CD14-positive monocyte (primary cell): Measurements from ENCODE around the gene NFKBIE. TPM values are rescaled to one million over a fixed set of nuclear protein-coding genes. Genes with fewer than 3 reads are reported as not detected.

ENCODE experiments used
- DNase-seq, 3 donors: peaks; one replicate each; pipeline ENCODE4 v3.0.0-alpha.2; 2011 to 2022
- H2AFZ ChIP-seq: 2 replicates; pipeline ENCODE4 v1.6.0; 2012; ENCODE audit warnings: mild to moderate bottlenecking, low read depth, low read length, inconsistent platforms; ENCODE audit not compliant: insufficient read depth, poor library complexity, severe bottlenecking
- H3K27ac ChIP-seq, 2 donors: 1 replicate in 1 of 2; 2 replicates in 1 of 2; pipeline ENCODE4 v1.5.1; 2012 to 2013; ENCODE audit warnings: low read length in 2 of 2, control low read depth in 1 of 2, inconsistent platforms in 1 of 2, low read depth in 1 of 2, mild to moderate bottlenecking in 1 of 2
- H3K27me3 ChIP-seq, 2 donors: one replicate each; pipeline versions ENCODE4 v1.6.0 to v1.6.1; 2011 to 2013; ENCODE audit warnings: low read length in 2 of 2; ENCODE audit not compliant: control insufficient read depth in 2 of 2, insufficient read depth in 2 of 2
- H3K36me3 ChIP-seq, 2 donors: replicated peaks in 1 of 2; 1 replicate in 1 of 2; 2 replicates in 1 of 2; pipeline versions ENCODE4 v1.5.1 to v1.6.1; 2012 to 2013; ENCODE audit warnings: low read length in 2 of 2, control low read depth in 1 of 2, inconsistent platforms in 1 of 2, mild to moderate bottlenecking in 1 of 2; ENCODE audit not compliant: insufficient read depth in 2 of 2, control insufficient read depth in 1 of 2
- H3K4me1 ChIP-seq, 2 donors: 1 replicate in 1 of 2; 2 replicates in 1 of 2; pipeline versions ENCODE4 v1.5.1 to v1.6.1; 2012 to 2013; ENCODE audit warnings: low read length in 2 of 2, control low read depth in 1 of 2, inconsistent platforms in 1 of 2, mild to moderate bottlenecking in 1 of 2, moderate library complexity in 1 of 2; ENCODE audit not compliant: insufficient read depth in 2 of 2, control insufficient read depth in 1 of 2
- H3K4me2 ChIP-seq: replicated peaks from 2 replicates; pipeline ENCODE3; 2012; ENCODE audit warnings: low read length, moderate library complexity, mild to moderate bottlenecking; ENCODE audit not compliant: poor library complexity, severe bottlenecking; ENCODE audit errors: extremely low read depth
- H3K4me3 ChIP-seq, 3 experiments: fragments of 200-600 bp in 1 of 3; sonication (generic) in 1 of 3; replicated peaks in 1 of 3; 1 replicate in 2 of 3; 2 replicates in 1 of 3; pipeline ENCODE4 v1.5.1; 2011 to 2013; ENCODE audit warnings: low read length in 3 of 3, mild to moderate bottlenecking in 3 of 3, control low read depth in 2 of 3, low read depth in 2 of 3, inconsistent platforms in 1 of 3, moderate library complexity in 1 of 3
- H3K79me2 ChIP-seq: 2 replicates; pipeline ENCODE4 v1.6.0; 2012; ENCODE audit warnings: mild to moderate bottlenecking, control low read depth, inconsistent platforms, low read length, moderate library complexity; ENCODE audit not compliant: insufficient read depth
- H3K9ac ChIP-seq: 2 replicates; pipeline ENCODE4 v1.6.0; 2017; ENCODE audit warnings: low read length, mild to moderate bottlenecking; ENCODE audit not compliant: insufficient read depth, poor library complexity, severe bottlenecking
- H3K9me3 ChIP-seq, 2 donors: replicated peaks in 1 of 2; 1 replicate in 1 of 2; 2 replicates in 1 of 2; pipeline versions ENCODE4 v1.5.1 to v1.6.1; 2012 to 2013; ENCODE audit warnings: low read length in 2 of 2, control low read depth in 1 of 2; ENCODE audit not compliant: control insufficient read depth in 1 of 2, insufficient read depth in 1 of 2
- H4K20me1 ChIP-seq: 2 replicates; pipeline ENCODE4 v1.6.0; 2012; ENCODE audit warnings: mild to moderate bottlenecking, low read length, control low read depth, moderate library complexity; ENCODE audit not compliant: insufficient read depth
- H3K27ac Mint-ChIP-seq, 7 donors: one replicate each; pipeline ENCODE4 v1.8.0; 2020; ENCODE audit warnings: mild to moderate bottlenecking in 7 of 7, mixed read lengths in 7 of 7, moderate library complexity in 6 of 7, inconsistent platforms in 2 of 7
- H3K27me3 Mint-ChIP-seq, 3 donors: one replicate each; pipeline ENCODE4 v1.8.0; 2021 to 2022; ENCODE audit warnings: low read depth in 3 of 3, mild to moderate bottlenecking in 3 of 3, mixed read lengths in 3 of 3, moderate library complexity in 3 of 3, inconsistent platforms in 1 of 3
- H3K36me3 Mint-ChIP-seq, 2 donors: one replicate each; pipeline ENCODE4 v1.8.0; 2020; ENCODE audit warnings: mixed read lengths in 2 of 2, inconsistent platforms in 1 of 2, mild to moderate bottlenecking in 1 of 2
- H3K4me1 Mint-ChIP-seq: one replicate; pipeline ENCODE4 v1.8.0; 2020; ENCODE audit warnings: mild to moderate bottlenecking, mixed read lengths
- H3K4me3 Mint-ChIP-seq, 2 donors: one replicate each; pipeline ENCODE4 v1.8.0; 2020; ENCODE audit warnings: mild to moderate bottlenecking in 2 of 2, mixed read lengths in 2 of 2, moderate library complexity in 1 of 2
- H3K9me3 Mint-ChIP-seq, 7 donors: one replicate each; pipeline ENCODE4 v1.8.0; 2020 to 2022; ENCODE audit warnings: mixed read lengths in 7 of 7, mild to moderate bottlenecking in 6 of 7, moderate library complexity in 6 of 7, inconsistent platforms in 2 of 7
- CTCF ChIP-seq: fragments of 200-600 bp; IDR thresholded peaks from one replicate; pipeline ENCODE4 v1.8.0; 2022; ENCODE audit warnings: antibody characterized with exemption, mild to moderate bottlenecking
- WGBS: methylation state at CpG from one replicate; pipeline ENCODE4 v1.1.5; 2013; ENCODE audit warnings: missing lambda C conversion rate; ENCODE audit not compliant: insufficient coverage; 5-methylcytosine and 5-hydroxymethylcytosine counted together
- intact Hi-C, 2 donors: fragments of 100-400 bp; cut with micrococcal nuclease; formaldehyde crosslinking; loops; one replicate each; pipeline versions ENCODE4 v1.15.0 to v1.15.1; 2023
- polyA plus RNA-seq, 3 donors: library from polyadenylated mRNA; depleted of rRNA in 1 of 3; unstranded in 2 of 3; stranded (reverse) in 1 of 3; fragments of 300-500 nt in 2 of 3; fragments of >200 nt in 1 of 3; fragmentation: Illumina TruSeq in 2 of 3; gene quantifications; 1 replicate in 2 of 3; 2 replicates in 1 of 3; pipeline ENCODE4 v1.2.3, GENCODE V29; 2012 to 2021

The NFKBIE gene
- polyA plus RNA-seq, 3 donors: 19.9 to 108 (median 23.2) TPM

GRCh38 chr6:44219053-44219814, 46.1 kb downstream of the NFKBIE start:
- Mint-ChIP-seq H3K9me3 (peaks cover 0 to 2% (median 0%) of the 10 kb centered on the region in 7 donors), H3K4me3 (peak overlapping the region; percentile 80 to 86), H3K4me1 (peaks cover 64% of the 10 kb centered on the region), H3K36me3 (peaks cover 0 to 4% of the 10 kb centered on the region in 2 donors), H3K27me3 (peaks cover 3 to 15% (median 7%) of the 10 kb centered on the region in 3 donors), H3K27ac (peak overlapping the region; percentile 76 to 97 (median 88))
- Histone ChIP-seq H3K9ac (peak overlapping the region; percentile 55), H3K4me3 (peak overlapping the region; percentile 24 to 78 (median 52)), H3K4me2 (peak overlapping the region; percentile 91), H3K27me3 (peaks cover 0 to 7% of the 10 kb centered on the region in 2 donors), H3K9me3 (no peaks in the 10 kb centered on the region), H3K36me3 (no peaks in the 10 kb centered on the region), H3K27ac (peak overlapping the region; percentile 72 to 88), H4K20me1 (peaks cover 7% of the 10 kb centered on the region), H2AFZ (peak overlapping the region; percentile 78), H3K4me1 (peaks cover 68 to 74% of the 10 kb centered on the region in 2 donors), H3K79me2 (peaks cover 5% of the 10 kb centered on the region)
- peak; percentile 53 to 65 (median 56) for DNase-seq
- TF ChIP-seq CTCF: no peak
- 0% methylated on average over 25 of the region's 45 CpGs for WGBS
- intact Hi-C loops: no loop called here

GRCh38 chr6:44217332-44218143, 47.8 kb downstream of the NFKBIE start:
- intact Hi-C loops: no loop called here
- Histone ChIP-seq H3K9me3 (no peaks in the 10 kb centered on the region), H3K79me2 (peaks cover 3% of the 10 kb centered on the region), H3K27me3 (peaks cover 0 to 2% of the 10 kb centered on the region in 2 donors), H3K4me1 (peaks cover 55 to 57% of the 10 kb centered on the region in 2 donors), H3K9ac (no peak overlapping the region), H4K20me1 (no peaks in the 10 kb centered on the region), H3K4me2 (peak overlapping the region; percentile 91), H3K27ac (peak overlapping the region; percentile 72 to 88), H3K4me3 (peak overlapping the region in 1 of 3 experiments; percentile 78), H2AFZ (no peak overlapping the region), H3K36me3 (no peaks in the 10 kb centered on the region)
- 86% methylated on average over 14 of the region's 16 CpGs for WGBS
- Mint-ChIP-seq H3K36me3 (peaks cover 0 to 3% of the 10 kb centered on the region in 2 donors), H3K4me3 (no peak overlapping the region), H3K4me1 (peaks cover 52% of the 10 kb centered on the region), H3K9me3 (no peaks in the 10 kb centered on the region), H3K27me3 (peaks cover 2 to 4% (median 3%) of the 10 kb centered on the region in 3 donors), H3K27ac (peak overlapping the region; percentile 88 to 97 (median 92))
- DNase-seq: no peak
- TF ChIP-seq CTCF: no peak
